HG03457 (cell line): ENCODE data around the gene ADAMTS4.

Source experiments
- ATAC-seq: cut with Tn5 transposase; IDR thresholded peaks from one replicate; pipeline ENCODE4 v1.9.1; 2021; ENCODE audit warnings: moderate number of reproducible peaks; ENCODE audit not compliant: unreplicated experiment

Gene ADAMTS4

DNA sequence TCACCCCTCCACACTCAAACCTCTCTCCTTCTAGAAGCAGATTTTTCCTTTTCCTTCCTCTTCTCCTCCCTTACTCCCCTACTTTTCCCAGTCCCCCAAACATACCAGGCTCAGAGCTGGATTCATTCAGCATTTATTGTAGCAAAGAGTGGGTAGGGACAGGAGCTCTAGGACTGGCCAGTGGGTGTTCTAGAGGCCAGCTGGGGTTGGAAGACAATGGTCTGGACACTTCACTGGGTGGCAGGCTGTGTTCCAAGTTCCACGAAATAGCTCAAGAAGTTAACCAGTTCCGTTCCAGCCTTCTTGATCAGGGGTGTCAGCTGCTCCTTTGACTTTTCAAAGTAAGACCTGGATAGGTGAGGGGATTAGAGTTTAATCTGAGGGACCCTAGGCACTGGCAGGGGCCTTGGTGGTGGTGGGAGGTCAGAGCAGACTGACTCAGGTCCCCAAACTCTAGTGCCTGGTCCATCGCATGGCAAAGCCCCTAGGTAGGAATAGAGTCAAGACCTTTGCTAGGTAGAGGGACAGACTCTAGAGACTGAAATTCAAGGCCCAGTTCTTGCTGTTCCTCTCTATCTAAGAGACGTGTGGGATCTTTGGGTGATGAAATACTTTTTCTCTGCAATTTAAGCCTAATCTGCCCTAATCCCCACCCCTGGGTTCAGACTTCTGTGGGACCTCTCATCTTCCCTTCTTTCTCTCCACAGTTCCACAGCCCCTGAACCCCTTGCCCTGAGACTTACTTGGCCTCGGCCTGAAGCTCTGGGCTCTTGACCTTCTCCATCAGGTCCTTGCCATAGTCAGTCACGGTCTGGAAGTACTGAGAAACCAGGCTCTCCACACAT lies 23.5 kb upstream of the ADAMTS4 start:
- no peak for ATAC-seq

DNA sequence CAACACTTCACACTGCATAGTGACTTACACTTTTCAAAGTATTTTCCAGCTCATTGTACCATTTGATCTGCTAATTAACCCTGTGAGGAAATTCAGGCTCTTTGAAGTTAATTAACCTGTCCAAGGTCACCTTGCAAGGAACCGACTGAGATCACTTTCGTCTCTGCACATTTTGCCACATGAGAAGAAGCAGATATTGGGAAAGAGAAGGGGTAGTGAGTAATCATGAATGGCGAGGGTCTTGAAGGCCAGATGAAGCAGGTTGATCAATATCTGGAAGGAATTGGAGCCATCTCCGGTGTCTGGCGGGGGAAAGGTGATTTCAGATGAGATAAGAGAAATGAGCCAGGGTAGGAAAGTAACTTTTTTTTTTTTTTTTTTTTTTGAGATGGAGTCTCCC lies 21.1 kb upstream of the ADAMTS4 start:
- ATAC-seq: no peak

DNA sequence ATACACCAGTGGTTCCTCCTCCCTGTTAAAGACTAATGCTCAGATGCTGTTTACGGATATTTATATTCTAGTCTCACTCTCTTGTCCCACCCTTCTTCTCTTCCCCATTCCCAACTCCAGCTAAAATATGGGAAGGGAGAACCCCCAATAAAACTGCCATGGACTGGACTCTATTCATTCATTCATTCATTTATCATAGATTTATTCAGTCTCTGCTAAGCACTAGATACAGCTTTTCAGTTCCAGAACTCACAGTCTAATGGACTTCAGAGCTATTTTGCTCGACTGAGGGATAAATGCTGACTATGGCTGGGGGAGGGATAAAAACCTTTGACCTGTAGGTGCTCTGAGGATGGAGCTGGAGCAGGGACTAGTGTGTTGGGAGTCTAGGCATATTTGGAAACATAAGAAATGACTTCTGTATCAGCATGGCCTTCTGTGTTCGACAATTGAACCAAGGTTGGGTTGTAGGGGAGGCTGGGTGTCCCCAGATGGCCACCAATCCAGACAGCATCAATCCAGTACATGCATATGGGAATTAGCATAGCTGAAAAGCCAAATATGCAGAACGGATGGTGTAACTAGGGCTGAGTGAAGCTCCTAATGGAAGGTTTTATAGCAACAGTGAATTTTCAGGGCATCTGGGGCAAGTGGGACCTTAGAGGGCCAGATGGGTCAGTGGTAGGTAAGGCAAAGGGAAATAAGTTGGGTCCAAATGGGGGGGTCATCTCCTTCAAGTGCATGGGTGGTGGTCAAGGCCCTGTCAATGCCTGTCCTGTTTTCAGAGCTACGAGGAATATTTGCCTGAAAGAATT lies 20.4 kb upstream of the ADAMTS4 start:
- no peak for ATAC-seq

DNA sequence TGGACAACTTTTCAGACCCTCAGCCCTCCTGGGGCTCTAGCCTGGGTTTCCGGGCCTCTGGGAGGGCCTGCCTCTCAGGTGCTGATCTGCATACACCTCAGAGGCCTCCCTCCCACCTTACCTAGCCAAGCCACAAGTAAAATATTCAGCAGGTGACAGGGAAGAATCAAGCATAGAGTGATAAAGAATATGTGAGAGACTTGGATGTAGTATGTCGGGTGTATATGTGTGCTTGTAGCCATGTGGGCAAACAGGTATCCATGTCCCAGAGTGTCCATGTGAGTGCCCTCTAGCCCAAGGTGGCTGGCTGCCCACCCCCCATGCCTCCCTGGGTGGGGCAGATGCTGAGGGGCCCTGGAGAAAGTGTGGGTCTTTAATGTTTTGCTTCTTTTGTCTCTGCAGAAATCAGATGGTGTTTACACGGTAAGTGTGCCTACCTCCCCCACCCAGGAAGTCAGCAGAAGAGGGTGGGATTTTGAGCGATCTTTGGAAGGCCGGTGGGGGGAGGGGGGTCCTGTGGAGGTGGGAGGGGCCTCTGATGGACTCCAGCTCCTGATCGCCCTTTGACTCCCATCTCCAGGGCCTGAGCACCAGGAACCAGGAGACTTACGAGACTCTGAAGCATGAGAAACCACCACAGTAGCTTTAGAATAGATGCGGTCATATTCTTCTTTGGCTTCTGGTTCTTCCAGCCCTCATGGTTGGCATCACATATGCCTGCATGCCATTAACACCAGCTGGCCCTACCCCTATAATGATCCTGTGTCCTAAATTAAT lies 19.6 kb upstream of the ADAMTS4 start:
- no peak for ATAC-seq

DNA sequence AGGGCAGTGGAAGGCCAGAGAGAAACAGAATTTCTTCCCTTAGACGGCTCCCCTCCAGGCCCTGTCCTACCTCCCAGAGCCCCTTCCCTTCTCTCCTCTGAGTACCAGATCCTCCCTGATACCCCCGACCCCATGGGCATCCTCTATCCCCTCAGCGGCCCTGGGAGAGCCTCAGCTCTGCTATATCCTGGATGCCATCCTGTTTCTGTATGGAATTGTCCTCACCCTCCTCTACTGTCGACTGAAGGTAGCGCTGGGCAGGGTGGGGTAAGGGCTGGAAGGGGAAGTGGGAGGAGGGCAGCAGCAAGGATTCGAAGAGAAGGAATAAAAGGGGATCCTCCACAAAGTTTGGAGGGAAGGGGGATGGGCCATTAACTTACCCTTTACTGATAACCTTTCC lies 19.0 kb upstream of the ADAMTS4 start:
- no peak for ATAC-seq

DNA sequence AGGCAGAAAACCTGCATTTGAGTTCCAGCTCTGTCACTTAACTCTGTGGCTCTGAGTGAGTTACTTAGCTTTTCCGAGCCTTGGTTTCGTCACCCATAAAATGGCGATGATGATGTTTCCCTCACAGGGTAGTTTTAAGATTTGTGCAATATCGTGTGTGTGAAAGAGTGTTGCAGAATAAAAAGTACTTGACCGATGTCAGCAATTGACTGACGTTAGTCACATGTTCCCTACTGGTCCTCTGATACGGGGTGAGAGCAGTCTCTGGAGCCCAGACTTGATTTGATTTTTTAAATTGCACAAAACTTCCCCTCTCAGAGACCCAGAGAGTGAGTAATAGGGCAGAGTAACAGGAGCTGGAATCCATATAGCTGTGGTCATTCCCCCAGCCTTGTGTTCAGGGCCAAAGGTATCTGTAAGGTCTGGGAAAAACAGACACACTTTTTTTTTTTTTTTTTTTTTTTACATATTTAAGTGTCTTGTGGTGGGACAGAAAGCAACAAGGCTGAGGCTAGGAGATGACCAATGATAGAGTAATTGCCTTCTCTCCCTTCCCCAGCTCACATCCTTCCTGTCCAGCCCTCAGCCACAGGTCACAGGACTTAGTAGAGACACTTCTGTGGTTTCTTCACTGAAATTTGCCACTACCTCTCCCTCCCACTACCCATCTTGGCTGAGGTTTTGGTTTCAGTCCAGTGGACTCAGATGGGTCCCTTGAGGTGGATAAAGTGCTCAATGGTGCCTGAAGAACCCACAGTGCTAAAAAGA lies 18.3 kb upstream of the ADAMTS4 start:
- ATAC-seq: peak; percentile 75

DNA sequence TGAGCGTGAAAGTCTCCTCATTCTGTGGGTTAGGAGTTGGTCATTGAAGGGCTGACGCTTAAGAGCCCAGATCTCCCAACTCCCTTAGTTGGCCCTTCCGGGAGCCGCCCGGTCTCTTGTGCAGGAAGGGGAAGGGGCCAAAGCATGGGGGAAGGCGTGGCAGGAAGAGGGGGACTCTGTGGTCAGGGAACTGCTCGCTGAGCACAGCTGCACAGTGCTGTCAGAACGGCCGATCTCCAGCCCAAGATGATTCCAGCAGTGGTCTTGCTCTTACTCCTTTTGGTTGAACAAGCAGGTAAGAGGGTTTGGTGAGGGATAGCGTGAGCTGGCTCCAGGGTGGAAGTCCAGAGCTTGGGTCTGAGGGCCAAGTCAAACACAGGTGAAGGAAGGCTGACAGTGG lies 16.2 kb upstream of the ADAMTS4 start, which contains the start of gene FCER1G:
FCER1G (plus strand) TSS at position 220 of the 400 bp plus-strand sequence; CDS start at position 247, 27 bp downstream.
- ATAC-seq: no peak

DNA sequence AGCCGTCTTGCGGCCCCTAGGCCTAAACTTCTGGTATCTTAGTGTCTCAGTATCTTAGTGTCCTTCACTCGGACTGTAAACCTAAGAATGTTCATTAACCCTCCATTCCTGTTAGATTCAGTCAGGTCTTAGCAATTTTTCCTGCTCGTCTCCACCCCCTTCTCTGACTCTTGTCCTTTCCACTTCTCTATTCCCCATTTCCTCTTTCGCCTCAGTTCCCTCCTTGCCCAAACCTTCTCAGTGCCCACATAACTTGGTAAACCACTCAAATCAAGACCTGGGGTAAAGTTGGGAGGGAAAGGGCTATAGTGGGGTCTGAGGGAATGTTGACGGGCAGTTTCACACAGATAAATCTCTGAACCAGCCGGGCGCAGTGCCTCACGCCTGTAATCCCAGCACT lies 15.5 kb upstream of the ADAMTS4 start:
- ATAC-seq: no peak

DNA sequence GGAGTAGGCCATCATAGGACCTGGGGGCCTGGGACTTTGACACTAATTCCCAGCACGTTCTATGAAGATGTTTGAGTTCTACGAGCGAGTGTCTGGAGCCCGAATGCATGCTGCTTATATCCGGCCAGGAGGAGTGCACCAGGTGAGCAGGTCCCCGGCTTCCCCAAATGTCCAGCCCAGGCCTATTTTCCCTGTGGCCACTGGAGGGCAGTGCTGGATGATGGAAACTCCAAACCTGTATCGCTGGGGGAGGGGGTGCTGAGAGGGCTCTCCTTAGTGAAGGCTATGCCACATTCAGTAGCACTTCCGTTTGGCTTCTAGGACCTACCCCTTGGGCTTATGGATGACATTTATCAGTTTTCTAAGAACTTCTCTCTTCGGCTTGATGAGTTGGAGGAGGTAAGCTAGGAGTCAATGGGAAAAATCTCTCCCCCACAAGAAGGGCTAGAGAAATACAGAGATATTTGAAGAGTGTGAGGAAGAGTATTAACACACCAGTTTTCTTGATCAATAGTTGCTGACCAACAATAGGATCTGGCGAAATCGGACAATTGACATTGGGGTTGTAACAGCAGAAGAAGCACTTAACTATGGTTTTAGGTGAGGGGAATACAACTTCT lies 11.0 kb upstream of the ADAMTS4 start:
- ATAC-seq: no peak

DNA sequence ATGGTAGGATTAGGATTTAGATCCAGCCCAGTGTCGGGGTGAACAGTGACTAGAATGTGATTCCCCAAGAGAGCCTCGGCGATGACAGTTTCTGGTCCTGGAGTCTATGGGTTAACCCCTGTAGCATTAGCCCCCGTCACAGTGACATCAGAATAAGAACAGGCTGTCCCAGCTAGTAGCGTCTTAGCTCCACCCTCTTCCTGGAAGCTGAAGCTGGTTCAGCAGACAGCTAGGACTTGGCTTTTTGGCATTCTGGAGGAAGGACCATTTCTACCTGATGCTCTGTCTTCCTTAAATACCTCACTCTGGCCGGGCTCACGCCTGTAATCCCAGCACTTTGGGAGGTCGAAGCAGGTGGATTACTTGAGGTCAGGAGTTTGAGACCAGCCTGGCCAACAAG lies 8.3 kb upstream of the ADAMTS4 start:
- ATAC-seq: no peak

DNA sequence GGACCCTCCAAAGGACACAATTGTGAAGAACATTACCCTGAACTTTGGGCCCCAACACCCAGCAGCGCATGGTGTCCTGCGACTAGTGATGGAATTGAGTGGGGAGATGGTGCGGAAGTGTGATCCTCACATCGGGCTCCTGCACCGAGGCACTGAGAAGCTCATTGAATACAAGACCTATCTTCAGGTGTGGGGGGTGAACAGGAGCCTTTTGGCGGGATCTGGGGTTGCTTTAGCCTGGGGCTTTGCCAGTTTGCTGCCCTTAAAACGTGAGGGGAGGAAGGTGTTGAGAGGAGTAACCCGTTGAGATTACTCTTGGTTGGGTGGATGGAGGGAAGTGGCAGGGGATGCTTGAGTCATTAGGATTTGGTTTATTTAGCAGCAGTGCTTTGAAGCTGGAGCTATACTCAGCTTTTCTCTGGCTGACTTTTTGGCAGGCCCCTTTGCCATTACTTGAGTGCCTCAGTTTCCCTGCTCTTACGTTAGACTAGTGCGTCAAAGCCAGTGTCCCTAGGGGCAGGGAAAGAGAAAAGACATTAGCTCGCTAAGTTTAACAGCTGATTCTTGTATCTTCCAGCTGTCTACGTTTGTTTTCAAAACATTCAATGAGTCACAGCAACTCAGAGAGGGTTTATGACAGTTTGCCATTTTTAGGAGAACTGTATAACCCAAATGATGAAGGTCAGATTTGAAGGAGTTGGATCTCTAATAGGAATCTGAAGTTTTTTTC lies 7.7 kb upstream of the ADAMTS4 start:
- no peak for ATAC-seq

DNA sequence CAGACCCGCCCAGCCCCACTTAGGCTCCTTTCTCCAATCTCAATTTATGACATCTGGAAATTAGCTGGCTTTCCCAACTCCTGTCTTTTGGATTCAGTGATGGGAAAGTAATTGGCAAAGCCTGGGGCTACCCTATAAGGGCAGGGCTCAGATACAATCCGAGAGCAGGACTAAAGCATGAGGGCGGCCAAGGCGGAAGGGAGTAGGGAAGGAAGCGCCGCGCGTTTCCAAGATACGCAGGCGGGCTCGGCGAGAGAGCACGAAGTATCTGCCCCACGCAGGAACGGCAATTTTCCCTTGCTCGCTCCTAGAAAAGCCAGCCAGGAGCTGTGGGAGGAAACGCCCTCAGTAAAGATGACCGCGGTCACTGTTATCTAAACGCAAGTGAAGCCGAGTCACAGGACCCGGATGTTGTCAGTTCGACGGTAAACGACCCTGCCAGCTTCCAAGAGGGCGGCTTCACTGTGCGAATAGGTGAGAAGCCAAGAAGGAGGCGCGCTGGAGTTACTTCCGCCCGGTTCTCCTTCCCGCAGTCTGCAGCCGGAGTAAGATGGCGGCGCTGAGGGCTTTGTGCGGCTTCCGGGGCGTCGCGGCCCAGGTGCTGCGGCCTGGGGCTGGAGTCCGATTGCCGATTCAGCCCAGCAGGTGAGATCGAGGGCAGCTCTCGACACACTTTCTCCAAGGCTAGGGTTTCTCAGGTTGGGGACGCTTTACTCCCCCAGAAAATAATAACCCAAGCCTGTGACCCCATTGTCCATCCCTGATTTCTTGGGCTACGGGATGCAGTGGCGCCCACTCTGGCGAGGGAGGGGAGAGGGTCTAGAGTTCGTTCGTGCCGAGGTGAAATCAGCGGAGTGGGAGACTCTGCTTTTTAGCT lies 3.2 kb upstream of the ADAMTS4 start, which contains the start of gene NDUFS2:
NDUFS2 (plus strand) TSS at position 532 of the 877 bp plus-strand sequence; CDS start at position 551, 19 bp downstream.
- peak; percentile 86 for ATAC-seq

DNA sequence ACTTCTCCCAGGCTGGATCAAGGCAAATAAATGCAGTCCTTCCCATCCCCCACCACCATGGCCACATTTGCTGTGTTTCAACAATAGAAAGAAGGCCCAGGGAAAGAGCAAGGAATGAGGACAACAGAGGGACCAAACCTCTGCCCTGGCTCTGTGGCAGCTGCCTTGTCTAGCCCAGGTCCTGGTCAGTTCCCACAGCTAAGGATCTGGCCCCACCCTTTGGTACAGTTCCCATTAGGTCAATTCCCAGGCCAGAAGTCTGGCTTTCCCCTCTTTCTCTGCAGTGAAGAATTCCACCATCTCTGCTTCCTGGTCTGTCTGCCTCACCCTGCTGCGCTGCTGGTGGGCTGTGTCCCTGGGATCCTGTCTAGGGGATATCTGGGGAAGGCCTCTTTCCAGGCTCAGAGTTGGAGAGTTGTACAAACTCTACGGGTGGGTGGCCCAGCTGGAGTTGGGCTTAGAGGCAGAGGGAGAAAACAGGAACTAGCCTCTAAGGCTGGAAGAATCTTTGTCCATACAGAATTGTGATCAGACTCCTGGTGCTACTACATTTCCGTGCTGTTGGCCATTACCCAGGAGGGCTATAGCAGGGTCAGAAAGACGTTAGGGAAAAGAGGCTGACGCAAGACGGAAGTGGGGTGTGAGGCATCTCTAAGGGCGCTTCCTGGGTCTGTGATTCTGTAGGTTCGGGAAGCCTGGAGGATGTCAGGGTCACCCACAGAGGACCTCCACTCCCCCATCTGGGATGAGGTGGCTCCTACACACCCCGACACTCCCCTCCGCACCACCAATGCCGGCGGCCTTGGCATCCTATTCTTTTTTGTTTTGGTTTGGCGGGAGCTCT lies 2.4 kb upstream of the ADAMTS4 start:
- no peak for ATAC-seq

DNA sequence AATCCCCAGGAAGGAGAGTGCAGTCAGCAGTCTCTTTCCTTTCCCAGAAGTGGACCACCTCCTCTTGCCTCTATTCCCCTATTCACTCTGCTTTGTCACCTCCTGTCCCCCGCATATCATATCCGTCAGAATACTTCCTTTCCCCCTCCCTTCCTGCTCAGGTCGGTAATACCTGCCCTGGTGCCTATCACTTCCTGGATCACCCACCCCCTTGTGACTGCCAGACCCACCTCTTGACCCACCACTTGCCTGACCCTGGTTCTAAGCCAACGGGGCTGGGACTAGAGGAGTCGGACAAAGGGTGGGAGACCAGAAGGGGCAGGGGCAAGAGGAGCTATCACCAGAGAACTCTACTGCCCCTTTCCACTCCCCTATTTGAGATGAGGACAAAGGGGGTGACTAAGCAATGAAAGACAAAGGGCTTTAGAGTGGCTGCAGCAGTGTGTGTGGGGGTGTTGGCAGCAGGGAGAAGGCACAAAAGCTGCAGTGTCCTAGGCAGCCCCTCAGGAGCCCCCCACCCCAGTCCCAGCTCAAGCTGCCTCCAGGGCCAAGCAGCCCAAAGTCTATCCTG lies 1.7 kb upstream of the ADAMTS4 start:
- no peak for ATAC-seq

DNA sequence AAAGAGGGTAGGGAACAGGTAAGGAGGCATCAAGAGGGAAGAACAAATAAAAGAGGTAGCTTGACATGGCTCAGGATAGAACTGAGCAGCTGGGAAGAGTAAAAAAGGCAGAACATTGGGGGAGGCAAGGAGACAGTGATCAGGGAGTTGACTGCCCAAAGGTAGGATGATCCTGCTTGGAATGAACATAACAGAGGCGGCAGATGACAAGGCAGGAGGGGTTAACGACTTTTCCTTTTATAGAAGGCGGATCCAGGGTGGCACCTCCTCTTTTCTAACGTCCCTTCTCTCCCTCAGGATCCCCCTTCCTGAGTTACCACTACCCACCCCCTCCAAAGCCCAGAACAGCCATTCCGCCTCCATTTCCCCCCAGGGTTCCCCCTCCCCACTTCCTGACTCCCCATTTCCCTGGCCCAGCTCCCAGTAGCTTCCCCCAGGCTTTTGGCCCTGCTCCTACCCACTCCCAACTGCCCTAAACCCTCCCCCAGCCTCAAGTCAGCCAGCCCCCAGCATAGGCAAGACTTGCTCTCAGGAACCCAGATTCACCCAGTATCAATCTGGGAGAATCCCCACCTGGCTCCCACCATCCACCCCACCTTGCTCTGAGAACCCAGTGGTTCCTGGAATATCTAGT lies 769 bp upstream of the ADAMTS4 start:
- no peak for ATAC-seq

DNA sequence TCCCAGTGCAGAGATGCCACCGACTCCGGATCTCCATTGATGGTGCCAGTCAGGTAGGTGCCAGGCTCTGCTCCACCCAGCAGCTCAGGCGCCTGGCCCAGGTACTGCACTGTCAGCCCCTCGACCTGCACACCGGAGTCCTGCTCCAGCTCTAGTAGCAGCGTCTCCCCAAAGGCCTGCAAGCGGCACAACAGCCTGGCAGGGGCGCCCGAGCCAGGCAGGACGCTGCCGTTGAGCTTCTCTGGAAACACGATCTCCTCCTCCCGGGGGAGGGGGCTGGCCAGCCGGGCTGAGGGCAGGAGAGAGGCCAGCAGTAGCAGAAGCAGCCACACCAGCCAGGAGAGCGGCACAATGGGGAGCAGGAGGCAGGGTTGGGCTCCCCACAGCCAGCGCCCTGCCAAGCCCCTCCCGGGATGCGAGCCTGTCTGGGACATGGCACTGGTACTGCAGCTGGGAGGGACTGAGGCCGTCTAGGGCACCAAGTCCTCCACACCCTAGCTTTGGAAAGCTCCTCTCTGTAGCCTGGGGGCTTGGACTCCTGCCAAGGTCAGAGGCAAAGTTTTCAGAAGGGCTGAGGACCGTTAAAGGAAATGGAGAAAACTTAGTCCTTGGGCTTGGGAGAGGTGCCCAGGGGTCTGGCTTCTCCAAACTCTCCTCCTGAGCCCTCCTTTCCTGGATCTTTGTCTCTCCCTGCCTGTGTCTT lies 509 bp downstream of the ADAMTS4 start:
- no peak for ATAC-seq
